GM18868 (cell line): Measurements from ENCODE around the gene RBM23.
"Not testable (repeated sequence)": the region's sequence is repeated elsewhere in the genome, so short reads cannot be mapped to it uniquely, and the experiment has no call there.

Experiments used
- ATAC-seq: cut with Tn5 transposase; IDR thresholded peaks from one replicate; pipeline ENCODE4 v1.9.1; 2021; ENCODE audit warnings: mild to moderate bottlenecking, moderate library complexity; ENCODE audit not compliant: unreplicated experiment

The RBM23 gene

GRCh38 chr14:22920697-22921096, 1.7 kb upstream of the RBM23 start:
- ATAC-seq, result no peak

- ATAC-seq, result no peak
Observed at GRCh38 chr14:22919601-22919921, 612 bp upstream of the RBM23 start.

- no peak for ATAC-seq
Observed at GRCh38 chr14:22915886-22916521, 2.9 kb downstream of the RBM23 start.

- not testable (repeated sequence) for ATAC-seq
Observed at GRCh38 chr14:22914836-22915235, 4.1 kb downstream of the RBM23 start.

- ATAC-seq, result no peak
Observed at GRCh38 chr14:22910916-22911315, 8.0 kb downstream of the RBM23 start.

- ATAC-seq, result no peak
Observed at GRCh38 chr14:22908601-22909000, 10.3 kb downstream of the RBM23 start.

- ATAC-seq, result no peak
Observed at GRCh38 chr14:22907429-22907828, 11.5 kb downstream of the RBM23 start.

- no peak for ATAC-seq
Observed at GRCh38 chr14:22906073-22906472, 12.9 kb downstream of the RBM23 start.

GRCh38 chr14:22905627-22906026, 13.3 kb downstream of the RBM23 start:
- ATAC-seq, result no peak

GRCh38 chr14:22903742-22904087, 15.2 kb downstream of the RBM23 start:
- no peak for ATAC-seq

GRCh38 chr14:22901799-22902198, 17.1 kb downstream of the RBM23 start:
- ATAC-seq, result no peak

GRCh38 chr14:22900081-22900799, 18.7 kb downstream of the RBM23 start:
- ATAC-seq, result peak; percentile 55

GRCh38 chr14:22898302-22899090, 20.5 kb downstream of the RBM23 start:
- no peak for ATAC-seq

- no peak for ATAC-seq
Observed at GRCh38 chr14:22897357-22897756, 21.6 kb downstream of the RBM23 start.

GRCh38 chr14:22896760-22897159, 22.2 kb downstream of the RBM23 start:
- ATAC-seq, result no peak

GRCh38 chr14:22896356-22896755, 22.6 kb downstream of the RBM23 start:
- no peak for ATAC-seq

- ATAC-seq, result no peak
Observed at GRCh38 chr14:22895402-22895801, 23.5 kb downstream of the RBM23 start.

GRCh38 chr14:22893706-22894105, 25.2 kb downstream of the RBM23 start:
- no peak for ATAC-seq

GRCh38 chr14:22892488-22892887, 26.5 kb downstream of the RBM23 start:
- no peak for ATAC-seq

GRCh38 chr14:22890416-22890815, 28.5 kb downstream of the RBM23 start:
- no peak for ATAC-seq

- no peak for ATAC-seq
Observed at GRCh38 chr14:22888662-22889061, 30.3 kb downstream of the RBM23 start.

- peak; percentile 60 for ATAC-seq
Observed at GRCh38 chr14:22887990-22888378, 31.0 kb downstream of the RBM23 start.
